Measurements from ENCODE around the gene CD163L1.

Gene CD163L1

GRCh38 chr12:7354529-7354928 lies 89.4 kb downstream of the CD163L1 start:
- DNase-seq (ENCODE audit: low read depth): no peak
- TF ChIP-seq, protein P1, sequence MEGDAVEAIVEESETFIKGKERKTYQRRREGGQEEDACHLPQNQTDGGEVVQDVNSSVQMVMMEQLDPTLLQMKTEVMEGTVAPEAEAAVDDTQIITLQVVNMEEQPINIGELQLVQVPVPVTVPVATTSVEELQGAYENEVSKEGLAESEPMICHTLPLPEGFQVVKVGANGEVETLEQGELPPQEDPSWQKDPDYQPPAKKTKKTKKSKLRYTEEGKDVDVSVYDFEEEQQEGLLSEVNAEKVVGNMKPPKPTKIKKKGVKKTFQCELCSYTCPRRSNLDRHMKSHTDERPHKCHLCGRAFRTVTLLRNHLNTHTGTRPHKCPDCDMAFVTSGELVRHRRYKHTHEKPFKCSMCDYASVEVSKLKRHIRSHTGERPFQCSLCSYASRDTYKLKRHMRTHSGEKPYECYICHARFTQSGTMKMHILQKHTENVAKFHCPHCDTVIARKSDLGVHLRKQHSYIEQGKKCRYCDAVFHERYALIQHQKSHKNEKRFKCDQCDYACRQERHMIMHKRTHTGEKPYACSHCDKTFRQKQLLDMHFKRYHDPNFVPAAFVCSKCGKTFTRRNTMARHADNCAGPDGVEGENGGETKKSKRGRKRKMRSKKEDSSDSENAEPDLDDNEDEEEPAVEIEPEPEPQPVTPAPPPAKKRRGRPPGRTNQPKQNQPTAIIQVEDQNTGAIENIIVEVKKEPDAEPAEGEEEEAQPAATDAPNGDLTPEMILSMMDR (IDR thresholded peaks at IDR 0.05; ENCODE audit: low read depth, low read length, missing control alignments): no peak
- H3K4me3 ChIP-seq (ENCODE audit: low read depth, low read length): no peak overlapping the region

DNA sequence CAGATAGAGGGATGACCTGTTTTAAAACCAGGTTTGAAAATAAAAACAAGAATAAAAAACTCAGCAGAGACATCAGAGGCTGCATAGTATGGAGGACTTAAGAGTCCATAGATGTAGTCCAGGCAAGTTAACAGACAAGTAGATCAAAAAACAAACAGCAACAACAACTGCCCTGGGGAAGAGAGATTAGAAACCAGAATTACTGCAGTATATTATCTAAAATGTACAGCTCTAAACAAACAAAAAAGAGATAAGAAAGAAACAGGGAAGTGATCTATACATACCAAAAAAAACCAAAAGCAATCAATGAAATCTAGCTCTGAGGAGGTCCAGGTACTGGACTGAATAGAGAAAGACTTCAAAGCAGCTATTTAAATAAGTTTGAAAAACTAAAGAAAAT lies 91.3 kb downstream of the CD163L1 start:
- TF ChIP-seq, protein P1 (IDR thresholded peaks at IDR 0.05; ENCODE audit: low read depth, low read length, missing control alignments): no peak

DNA sequence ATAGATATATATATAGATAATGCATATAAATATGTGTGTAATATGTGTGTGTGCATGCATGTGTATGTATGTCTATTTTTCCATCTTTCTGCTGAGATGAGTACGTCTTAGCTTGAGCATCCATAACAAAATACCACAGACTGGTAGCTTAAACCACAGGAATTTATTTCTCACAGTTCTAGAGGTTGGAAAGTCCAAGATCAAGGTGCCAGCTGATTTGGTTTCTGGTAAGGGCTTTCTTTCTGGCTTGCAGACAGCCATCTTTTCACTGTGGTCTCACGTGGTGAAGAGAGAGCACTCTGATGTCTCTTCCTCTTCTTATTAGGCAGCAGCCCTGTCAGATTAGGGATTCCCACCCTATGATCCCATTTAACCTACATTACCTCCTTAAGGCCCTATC lies 92.8 kb downstream of the CD163L1 start:
- DNase-seq (ENCODE audit: low read depth): no peak
- TF ChIP-seq, protein P1 (IDR thresholded peaks at IDR 0.05; ENCODE audit: low read depth, low read length, missing control alignments): no peak
- H3K4me3 ChIP-seq (ENCODE audit: low read depth, low read length): no peak overlapping the region

More for the DNA sequence above, 91.3 kb downstream of the CD163L1 start:
- DNase-seq (ENCODE audit: low read depth): no peak
- H3K4me3 ChIP-seq (ENCODE audit: low read depth, low read length): no peak overlapping the region

DNA sequence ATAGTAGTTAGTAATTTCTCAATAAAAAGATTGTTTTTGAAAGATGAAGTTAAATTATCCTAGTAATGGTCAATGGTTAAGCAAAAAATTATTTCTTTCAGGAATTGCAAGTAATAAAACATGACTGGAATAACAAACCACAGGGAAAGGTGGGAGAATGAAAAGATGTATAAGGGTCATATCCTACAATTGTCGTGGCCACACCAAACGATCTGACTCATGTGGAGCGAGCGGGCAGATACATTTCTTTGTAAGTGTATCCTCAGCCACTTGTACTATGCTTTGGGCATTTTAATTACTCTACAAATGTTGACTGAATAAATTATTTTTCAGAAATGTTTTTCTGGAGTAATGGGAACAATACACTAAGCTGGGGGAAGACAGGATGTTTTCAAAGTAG lies 94.5 kb downstream of the CD163L1 start:
- H3K4me3 ChIP-seq (ENCODE audit: low read depth, low read length): no peak overlapping the region
- DNase-seq (ENCODE audit: low read depth): no peak
- TF ChIP-seq, protein P1 (IDR thresholded peaks at IDR 0.05; ENCODE audit: low read depth, low read length, missing control alignments): no peak

- no peak for DNase-seq (ENCODE audit: low read depth)
- TF ChIP-seq, protein P1 (IDR thresholded peaks at IDR 0.05; ENCODE audit: low read depth, low read length, missing control alignments): no peak
- no peak overlapping the region for H3K4me3 ChIP-seq (ENCODE audit: low read depth, low read length)
These were observed 97.3 kb downstream of the CD163L1 start for GRCh38 chr12:7346551-7347225.

- no peak overlapping the region for H3K4me3 ChIP-seq (ENCODE audit: low read depth, low read length)
- TF ChIP-seq, protein P1 (IDR thresholded peaks at IDR 0.05; ENCODE audit: low read depth, low read length, missing control alignments): no peak
- DNase-seq (ENCODE audit: low read depth): no peak
These were observed 98.9 kb downstream of the CD163L1 start for GRCh38 chr12:7344833-7345606.

Data from GM12864 (cell line).